Measurements from ENCODE around the gene ABHD15. TPM values are rescaled to one million over a fixed set of nuclear protein-coding genes. Genes with fewer than 3 reads are reported as not detected.

The ABHD15 gene
- total and polyA plus RNA-seq, 9 of the 15 experiments (the other 6 are each of a cell fraction or from before 2014, with no cell fraction given) = 0.85 to 4.2 (median 2.1) TPM

DNA sequence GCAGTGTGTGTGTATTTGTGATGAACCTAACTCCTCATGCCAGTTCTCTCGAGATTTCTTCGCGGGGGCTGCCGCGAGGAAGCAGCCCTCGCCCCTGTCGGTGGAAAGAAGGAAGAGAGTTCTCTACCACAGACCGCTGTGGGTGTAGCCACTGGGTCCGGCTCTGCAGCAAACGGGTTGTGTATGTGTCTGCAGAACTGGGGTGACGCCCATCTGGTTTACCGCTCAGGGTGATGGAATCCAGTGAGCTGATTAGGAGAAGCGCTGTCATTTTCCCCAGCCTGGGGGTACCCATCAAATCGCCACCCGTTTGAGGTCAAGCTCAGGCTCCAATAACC is 48.2 kb upstream of the ABHD15 start:
- ChIA-PET CTCF (ENCODE audit: low intra/inter-chr PET ratio) (interaction anchor here (0.7 kb wide), 1 partner anchor 489 kb away, joined by 5 read pairs; no protein-coding TSS in a partner anchor), POLR2A (interaction anchor here (0.5 to 1.0 kb wide), 5 partner anchors 27 to 775 kb away, joined by 3 to 4 read pairs (median 3); no protein-coding TSS in a partner anchor)
- in situ Hi-C loops (cut with MboI) = no loop called here
- Histone ChIP-seq H3K79me2 (ENCODE audit: control insufficient read depth, insufficient read depth, low read length) (no peaks in the 10 kb centered on the region), H3K4me2 (ENCODE audit: insufficient read depth, low read length) (peak overlapping the region; percentile 81), H3K27me3 (ENCODE audit: control insufficient read depth in 2 of 2, insufficient read depth in 2 of 2, low read length in 2 of 2) (no peaks in the 10 kb centered on the region), H2AFZ (ENCODE audit: low read depth, low read length) (peak overlapping the region; percentile 92; the same call in 1 of the 2 replicates), H3K4me3 (peak overlapping the region; percentile 35), H3K27ac (ENCODE audit: extremely low read depth, low read depth, low read length) (no peak overlapping the region), H3K4me1 (replicated peaks in 1 of 2; ENCODE audit: control insufficient read depth in 2 of 2, insufficient read depth in 2 of 2, low read length in 2 of 2) (peaks cover 20 to 56% of the 10 kb centered on the region in 2 experiments), H4K20me1 (replicated peaks; ENCODE audit: control insufficient read depth, insufficient read depth, low read length) (no peaks in the 10 kb centered on the region; the same call in 1 of the 2 replicates), H3K9me1 (ENCODE audit: control insufficient read depth, insufficient read depth, low read length) (no peaks in the 10 kb centered on the region), H3K9ac (ENCODE audit: insufficient read depth in 1 of 2, low read depth in 2 of 2, low read length in 2 of 2) (peak overlapping the region in 1 of 2 experiments; percentile 92; a peak in 3 of 4 replicates), H3K36me3 (ENCODE audit: control insufficient read depth, insufficient read depth, low read length) (no peaks in the 10 kb centered on the region; the same call in 2 of the 3 replicates), H3K9me3 (replicated peaks; ENCODE audit: control insufficient read depth, insufficient read depth, low read depth, low read length) (no peaks in the 10 kb centered on the region)
- 6% methylated on average over 15 of the region's 15 CpGs for WGBS (ENCODE audit: insufficient coverage, low coverage, missing lambda C conversion rate)
- no peak for TF ChIP-seq RBFOX2 (IDR thresholded peaks at IDR 0.05; ENCODE audit: low read depth, low read length)
- peak; percentile 80 for TF ChIP-seq CHD2 (IDR thresholded peaks at IDR 0.05; ENCODE audit: low read depth, low read length)
- FAIRE-seq = peak; percentile 49
- peak; percentile 47 to 56 (median 50) for DNase-seq (ENCODE audit: extremely low read depth in 1 of 4, low spot score in 3 of 4)
- BruUV-seq (replicated peaks) = no TSS peak
- intact Hi-C loops (cut with micrococcal nuclease) = loop anchor here (1.0 to 10.0 kb wide), 2 partner anchors 35 to 470 kb away; no protein-coding TSS in a partner anchor
- ATAC-seq = peak; percentile 19

- TF ChIP-seq MNT (conservative IDR thresholded peaks at IDR 0.05) (no peak), PHF21A (IDR thresholded peaks at IDR 0.05; ENCODE audit: borderline replicate concordance, low read depth) (no peak), ZNF274 (IDR thresholded peaks at IDR 0.05; ENCODE audit: borderline replicate concordance, low read depth, low read length) (no peak), SMC3 (conservative IDR thresholded peaks at IDR 0.05; ENCODE audit: insufficient read depth, low read depth, low read length) (no peak)
- TF ChIP-seq, protein P1, sequence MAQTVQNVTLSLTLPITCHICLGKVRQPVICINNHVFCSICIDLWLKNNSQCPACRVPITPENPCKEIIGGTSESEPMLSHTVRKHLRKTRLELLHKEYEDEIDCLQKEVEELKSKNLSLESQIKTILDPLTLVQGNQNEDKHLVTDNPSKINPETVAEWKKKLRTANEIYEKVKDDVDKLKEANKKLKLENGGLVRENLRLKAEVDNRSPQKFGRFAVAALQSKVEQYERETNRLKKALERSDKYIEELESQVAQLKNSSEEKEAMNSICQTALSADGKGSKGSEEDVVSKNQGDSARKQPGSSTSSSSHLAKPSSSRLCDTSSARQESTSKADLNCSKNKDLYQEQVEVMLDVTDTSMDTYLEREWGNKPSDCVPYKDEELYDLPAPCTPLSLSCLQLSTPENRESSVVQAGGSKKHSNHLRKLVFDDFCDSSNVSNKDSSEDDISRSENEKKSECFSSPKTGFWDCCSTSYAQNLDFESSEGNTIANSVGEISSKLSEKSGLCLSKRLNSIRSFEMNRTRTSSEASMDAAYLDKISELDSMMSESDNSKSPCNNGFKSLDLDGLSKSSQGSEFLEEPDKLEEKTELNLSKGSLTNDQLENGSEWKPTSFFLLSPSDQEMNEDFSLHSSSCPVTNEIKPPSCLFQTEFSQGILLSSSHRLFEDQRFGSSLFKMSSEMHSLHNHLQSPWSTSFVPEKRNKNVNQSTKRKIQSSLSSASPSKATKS (CRISPR knock-in tag; IDR thresholded peaks at IDR 0.05) = no peak
- Histone ChIP-seq H3K27me3 (ENCODE audit: control insufficient read depth in 2 of 2, insufficient read depth in 2 of 2, low read length in 2 of 2) (no peaks in the 10 kb centered on the region), H3K9me1 (ENCODE audit: control insufficient read depth, insufficient read depth, low read length) (no peaks in the 10 kb centered on the region), H2AFZ (ENCODE audit: low read depth, low read length) (no peak overlapping the region), H3K4me2 (ENCODE audit: insufficient read depth, low read length) (peak overlapping the region; percentile 81; the same call in 1 of the 2 replicates), H3K4me1 (replicated peaks in 1 of 2; ENCODE audit: control insufficient read depth in 2 of 2, insufficient read depth in 2 of 2, low read length in 2 of 2) (peaks cover 18 to 56% of the 10 kb centered on the region in 2 experiments), H3K9me3 (replicated peaks; ENCODE audit: control insufficient read depth, insufficient read depth, low read depth, low read length) (no peaks in the 10 kb centered on the region), H3K27ac (ENCODE audit: extremely low read depth, low read depth, low read length) (no peak overlapping the region), H3K36me3 (ENCODE audit: control insufficient read depth, insufficient read depth, low read length) (no peaks in the 10 kb centered on the region; the same call in 2 of the 3 replicates), H4K20me1 (replicated peaks; ENCODE audit: control insufficient read depth, insufficient read depth, low read length) (no peaks in the 10 kb centered on the region; the same call in 1 of the 2 replicates), H3K79me2 (ENCODE audit: control insufficient read depth, insufficient read depth, low read length) (no peaks in the 10 kb centered on the region), H3K9ac (ENCODE audit: insufficient read depth in 1 of 2, low read depth in 2 of 2, low read length in 2 of 2) (peak overlapping the region in 1 of 2 experiments; percentile 92; a peak in 2 of 4 replicates), H3K4me3 (no peak overlapping the region)
- POLR2A ChIA-PET = no interaction called here
- no TSS peak for BruUV-seq (replicated peaks)
- ATAC-seq = no peak
- intact Hi-C loops (cut with micrococcal nuclease) = loop anchor here (1.0 to 10.0 kb wide), 2 partner anchors 34 to 470 kb away; no protein-coding TSS in a partner anchor
- 67% methylated on average over 15 of the region's 16 CpGs for WGBS (ENCODE audit: insufficient coverage, low coverage, missing lambda C conversion rate)
- CTCF ChIA-PET (ENCODE audit: low intra/inter-chr PET ratio) = no interaction called here
- FAIRE-seq = no peak
- in situ Hi-C loops (cut with MboI) = no loop called here
- no peak for DNase-seq (ENCODE audit: extremely low read depth in 1 of 4, low spot score in 3 of 4)
These were observed 47.7 kb upstream of the ABHD15 start for GRCh38 chr17:29614349-29615047.
